Sciatic nerve (tissue), 2 donors: ENCODE measurements around the gene KLHL2. TPM values are rescaled to one million over a fixed set of nuclear protein-coding genes. Genes with fewer than 3 reads are reported as not detected.
A peak's percentile ranks its signal among the peaks of the same experiment; 100 is the strongest.
"Not testable (repeated sequence)": the region's sequence is repeated elsewhere in the genome, so short reads cannot be mapped to it uniquely, and the experiment has no call there.

ENCODE experiments used
- ATAC-seq: fragments of 200-7000 bp; cut with Tn5 transposase; one replicate; pipeline ENCODE4 v1.9.1; 2020; ENCODE audit warnings: mild to moderate bottlenecking, moderate library complexity
- DNase-seq: peaks from one replicate; pipeline ENCODE4 v3.0.0-alpha.2; 2020; ENCODE audit warnings: low spot score
- intact Hi-C: fragments of 100-400 bp; cut with DNase I; formaldehyde crosslinking; loops from one replicate; pipeline ENCODE4 v1.14.2; 2022
- total RNA-seq: library from RNA; stranded (reverse); fragmentation: NEBNext Ultra II Directional; extraction: Animal tissue kit (Norgen Biotek cat#: 25700); gene quantifications from one replicate; pipeline ENCODE4 v1.2.1, GENCODE V29; 2021
- donor health status: DM: no; HTN: no; CAD: no.
- donor health status: DM: no; HTN: no; CAD: no.

The KLHL2 gene
- total RNA-seq, 1 donor from 2014 or later = 30.8 TPM

- intact Hi-C loops, DNase-seq: not testable (repeated sequence)
- ATAC-seq = peak; percentile 65
Observed at GRCh38 chr4:165221993-165222650, 14.8 kb downstream of the KLHL2 start.

GRCh38 chr4:165222651-165222994, 15.3 kb downstream of the KLHL2 start:
- DNase-seq (no peak), ATAC-seq (peak; percentile 82)
- intact Hi-C loops = no loop called here

GRCh38 chr4:165227401-165227800, 20.0 kb downstream of the KLHL2 start:
- intact Hi-C loops, ATAC-seq, DNase-seq: not testable (repeated sequence)

- DNase-seq, intact Hi-C loops, ATAC-seq: not testable (repeated sequence)
Observed at GRCh38 chr4:165229490-165230200, 22.3 kb downstream of the KLHL2 start.

- ATAC-seq, DNase-seq, intact Hi-C loops: not testable (repeated sequence)
Observed at GRCh38 chr4:165232623-165233433, 25.5 kb downstream of the KLHL2 start.

- DNase-seq (no peak), ATAC-seq (no peak)
- intact Hi-C loops = no loop called here
Observed at GRCh38 chr4:165234766-165235165, 27.4 kb downstream of the KLHL2 start.

- intact Hi-C loops, DNase-seq, ATAC-seq: not testable (repeated sequence)
Observed at GRCh38 chr4:165236852-165237251, 29.5 kb downstream of the KLHL2 start.

- ATAC-seq, intact Hi-C loops: not testable (repeated sequence)
Observed at GRCh38 chr4:165238041-165238640, 30.8 kb downstream of the KLHL2 start.

GRCh38 chr4:165240761-165241160, 33.4 kb downstream of the KLHL2 start:
- ATAC-seq, DNase-seq, intact Hi-C loops: not testable (repeated sequence)

More at GRCh38 chr4:165238041-165238640, 30.8 kb downstream of the KLHL2 start:
- DNase-seq = not testable (repeated sequence)

GRCh38 chr4:165244148-165244547, 36.8 kb downstream of the KLHL2 start:
- DNase-seq, ATAC-seq, intact Hi-C loops: not testable (repeated sequence)

- intact Hi-C loops, ATAC-seq: not testable (repeated sequence)
Observed at GRCh38 chr4:165244587-165245186, 37.3 kb downstream of the KLHL2 start.

GRCh38 chr4:165248102-165248501, 40.7 kb downstream of the KLHL2 start:
- ATAC-seq = no peak
- intact Hi-C loops = no loop called here
- no peak for DNase-seq

More at GRCh38 chr4:165244587-165245186, 37.3 kb downstream of the KLHL2 start:
- not testable (repeated sequence) for DNase-seq

- ATAC-seq, intact Hi-C loops, DNase-seq: not testable (repeated sequence)
Observed at GRCh38 chr4:165248904-165249303, 41.5 kb downstream of the KLHL2 start.

GRCh38 chr4:165254771-165255170, 47.4 kb downstream of the KLHL2 start:
- intact Hi-C loops, DNase-seq, ATAC-seq: not testable (repeated sequence)

- intact Hi-C loops = not testable (repeated sequence)
Observed at GRCh38 chr4:165255439-165255838, 48.1 kb downstream of the KLHL2 start.

GRCh38 chr4:165256074-165256659, 48.8 kb downstream of the KLHL2 start:
- intact Hi-C loops, DNase-seq, ATAC-seq: not testable (repeated sequence)

More at GRCh38 chr4:165255439-165255838, 48.1 kb downstream of the KLHL2 start:
- not testable (repeated sequence) for DNase-seq
- ATAC-seq = peak; percentile 57

- DNase-seq, intact Hi-C loops, ATAC-seq: not testable (repeated sequence)
Observed at GRCh38 chr4:165259776-165260175, 52.4 kb downstream of the KLHL2 start.

- DNase-seq, ATAC-seq, intact Hi-C loops: not testable (repeated sequence)
Observed at GRCh38 chr4:165262306-165262705, 54.9 kb downstream of the KLHL2 start.
